Thoracic aorta (tissue), 2 donors: Measurements from ENCODE around the gene HOXC11. TPM values are rescaled to one million over a fixed set of nuclear protein-coding genes. Genes with fewer than 3 reads are reported as not detected.

Experiments
- ATAC-seq: fragments of 150-250 bp; one replicate; pipeline ENCODE4 v1.8.0; 2017; ENCODE audit warnings: low read depth; ENCODE audit not compliant: insufficient number of reproducible peaks, low FRiP score
- DNase-seq: peaks from one replicate; pipeline ENCODE4 v3.0.0-alpha.2; 2020; ENCODE audit warnings: low spot score
- H3K27ac ChIP-seq, 2 donors: fragments of 200-600 bp; sonication (generic); 1 replicate in 1 of 2; 2 replicates in 1 of 2; pipeline ENCODE4 v1.5.1; 2016; ENCODE audit warnings: mild to moderate bottlenecking in 2 of 2, moderate library complexity in 2 of 2
- H3K27me3 ChIP-seq: fragments of 200-600 bp; sonication (generic); replicated peaks from 2 replicates; pipeline ENCODE4 v1.6.0; 2016; ENCODE audit warnings: mild to moderate bottlenecking; ENCODE audit not compliant: insufficient read depth
- H3K36me3 ChIP-seq: fragments of 200-600 bp; sonication (generic); one replicate; pipeline ENCODE4 v1.5.1; 2016
- H3K4me1 ChIP-seq, 2 donors: fragments of 200-600 bp; sonication (generic); 1 replicate in 1 of 2; 2 replicates in 1 of 2; pipeline versions ENCODE4 v1.5.1 to v1.6.0; 2016; ENCODE audit warnings: low read depth in 2 of 2, mild to moderate bottlenecking in 1 of 2; ENCODE audit not compliant: control insufficient read depth in 1 of 2
- H3K4me3 ChIP-seq: fragments of 200-600 bp; sonication (generic); 2 replicates; pipeline ENCODE4 v1.5.1; 2016; ENCODE audit warnings: mild to moderate bottlenecking
- H3K9me3 ChIP-seq: fragments of 200-600 bp; sonication (generic); 2 replicates; pipeline ENCODE4 v1.5.1; 2016
- total RNA-seq, 2 donors: library from RNA; depleted of rRNA; stranded (reverse); fragments of >200 nt; gene quantifications; one replicate each; pipeline versions ENCODE4 v1.1.0 to v1.2.3, GENCODE V29; 2016
- TF ChIP-seq, protein P1 (sequence below): fragments of 200-600 bp; sonication (generic); IDR thresholded peaks from one replicate; pipeline ENCODE4 v1.5.1; 2019; ENCODE audit warnings: antibody characterized with exemption

The HOXC11 gene
- total RNA-seq, 2 donors from 2014 or later = not detected

DNA sequence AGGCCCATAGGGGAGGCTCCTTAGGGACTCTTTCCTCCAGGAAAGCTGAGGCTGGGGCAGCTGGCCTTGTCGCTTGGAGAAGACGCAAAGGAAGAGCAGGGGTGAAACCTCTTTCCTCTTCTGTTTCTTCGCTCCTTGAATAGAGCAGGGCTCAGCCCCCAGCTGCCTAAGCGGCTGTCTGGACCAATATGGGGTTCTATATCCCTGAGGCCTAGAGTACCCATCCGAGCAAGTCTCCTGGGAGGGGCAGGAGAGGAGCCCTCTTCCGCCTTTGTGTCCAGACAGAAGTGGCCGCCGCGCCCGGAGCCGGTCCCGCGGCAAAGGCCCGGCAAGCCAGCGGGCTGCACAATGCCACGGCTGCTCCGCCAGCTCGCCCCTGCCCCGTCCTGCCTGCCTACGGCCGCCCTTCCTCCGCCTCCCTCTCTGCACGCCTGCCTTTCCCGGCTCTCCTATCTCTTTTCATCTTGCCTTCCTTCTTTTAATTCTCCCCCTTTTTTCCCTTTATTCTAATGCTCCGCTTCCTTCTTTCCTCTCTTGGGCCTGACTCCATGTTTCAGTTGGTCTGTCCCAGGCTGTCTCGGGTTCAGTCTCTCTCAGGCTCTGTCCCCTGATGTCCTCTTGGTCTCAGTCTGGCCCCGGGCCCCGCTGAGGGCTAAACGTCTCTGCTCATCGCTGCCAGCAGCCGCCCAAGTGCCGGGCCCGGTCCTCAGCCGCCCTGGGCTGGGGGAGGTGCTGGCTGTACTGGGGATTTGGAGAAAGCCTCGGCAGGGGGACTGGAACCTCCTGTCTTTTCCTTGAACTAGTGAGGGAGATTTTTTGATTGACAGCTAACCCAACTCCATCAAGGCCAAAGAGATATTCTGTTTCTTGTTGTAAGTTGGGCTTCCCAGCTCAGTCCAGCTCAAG, 24.5 kb downstream of the HOXC11 start:
- Histone ChIP-seq H3K4me3 (no peak overlapping the region), H3K9me3 (no peaks in the 10 kb centered on the region), H3K36me3 (no peaks in the 10 kb centered on the region), H3K27me3 (peaks cover 48% of the 10 kb centered on the region), H3K27ac (no peak overlapping the region), H3K4me1 (peaks cover 27 to 30% of the 10 kb centered on the region in 2 donors)
- no peak for DNase-seq
- no peak for ATAC-seq
- TF ChIP-seq, protein P1, sequence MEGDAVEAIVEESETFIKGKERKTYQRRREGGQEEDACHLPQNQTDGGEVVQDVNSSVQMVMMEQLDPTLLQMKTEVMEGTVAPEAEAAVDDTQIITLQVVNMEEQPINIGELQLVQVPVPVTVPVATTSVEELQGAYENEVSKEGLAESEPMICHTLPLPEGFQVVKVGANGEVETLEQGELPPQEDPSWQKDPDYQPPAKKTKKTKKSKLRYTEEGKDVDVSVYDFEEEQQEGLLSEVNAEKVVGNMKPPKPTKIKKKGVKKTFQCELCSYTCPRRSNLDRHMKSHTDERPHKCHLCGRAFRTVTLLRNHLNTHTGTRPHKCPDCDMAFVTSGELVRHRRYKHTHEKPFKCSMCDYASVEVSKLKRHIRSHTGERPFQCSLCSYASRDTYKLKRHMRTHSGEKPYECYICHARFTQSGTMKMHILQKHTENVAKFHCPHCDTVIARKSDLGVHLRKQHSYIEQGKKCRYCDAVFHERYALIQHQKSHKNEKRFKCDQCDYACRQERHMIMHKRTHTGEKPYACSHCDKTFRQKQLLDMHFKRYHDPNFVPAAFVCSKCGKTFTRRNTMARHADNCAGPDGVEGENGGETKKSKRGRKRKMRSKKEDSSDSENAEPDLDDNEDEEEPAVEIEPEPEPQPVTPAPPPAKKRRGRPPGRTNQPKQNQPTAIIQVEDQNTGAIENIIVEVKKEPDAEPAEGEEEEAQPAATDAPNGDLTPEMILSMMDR = no peak

DNA sequence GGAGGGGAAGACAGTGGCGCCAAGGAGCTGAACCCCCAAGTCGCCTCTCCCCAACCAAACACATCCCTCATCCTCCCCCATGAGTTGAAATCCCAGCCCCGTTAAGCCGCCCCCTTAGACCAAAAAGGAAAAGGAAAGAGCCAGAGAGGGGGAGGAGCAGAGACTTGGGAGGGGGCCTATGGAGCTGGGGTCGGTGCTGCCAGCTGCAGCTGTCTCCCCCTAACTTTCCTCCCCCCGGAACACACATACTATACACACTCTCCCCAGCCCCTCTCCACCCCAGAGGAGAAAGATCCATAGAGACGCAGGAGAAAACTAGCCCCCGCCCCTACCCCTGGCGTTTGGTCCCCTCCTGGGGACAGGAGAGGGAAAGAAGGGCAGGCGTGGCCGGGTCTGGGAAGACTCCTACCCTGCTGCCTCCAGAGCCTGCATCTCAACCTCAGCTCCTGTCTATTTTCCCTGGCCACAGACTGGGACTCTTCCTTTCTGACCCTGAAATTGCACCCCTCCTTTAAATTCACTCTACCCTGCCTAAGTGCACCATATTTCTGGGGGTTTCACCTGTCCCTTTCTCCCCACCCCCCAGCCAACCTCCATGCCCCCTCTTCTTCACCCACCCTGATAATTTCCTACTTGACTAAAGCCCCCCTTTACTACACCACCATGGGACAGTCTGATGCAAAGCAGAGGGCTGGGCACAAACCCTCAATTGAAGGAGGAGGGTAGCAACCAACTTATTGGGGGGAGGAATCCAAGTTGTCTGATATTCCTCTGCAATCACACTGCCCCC, 25.4 kb downstream of the HOXC11 start:
- H3K36me3 ChIP-seq = no peaks in the 10 kb centered on the region
- peaks cover 27 to 30% of the 10 kb centered on the region in 2 donors for H3K4me1 ChIP-seq
- H3K4me3 ChIP-seq = no peak overlapping the region
- no peaks in the 10 kb centered on the region for H3K9me3 ChIP-seq
- H3K27ac ChIP-seq = no peak overlapping the region
- TF ChIP-seq, protein P1 = no peak
- no peak for ATAC-seq
- DNase-seq = no peak
- H3K27me3 ChIP-seq = peaks cover 40% of the 10 kb centered on the region

DNA sequence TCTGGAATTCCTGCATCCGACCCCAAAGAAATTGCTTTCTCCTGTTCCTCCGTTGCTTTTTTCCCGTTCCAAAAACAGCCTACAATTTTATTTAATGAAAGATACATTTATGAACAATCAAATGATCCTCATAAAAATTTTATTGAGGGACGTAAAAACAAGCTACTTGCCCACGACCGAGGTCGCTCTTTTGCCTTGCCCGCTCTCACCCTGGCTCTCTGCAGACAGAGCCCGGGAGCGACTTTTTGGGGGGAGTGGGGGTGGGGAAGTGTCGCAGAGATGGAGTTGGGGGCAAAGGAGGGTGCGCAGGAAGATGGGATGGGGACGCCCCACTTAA, 25.9 kb downstream of the HOXC11 start:
- Histone ChIP-seq H3K4me3 (no peak overlapping the region), H3K27me3 (peaks cover 34% of the 10 kb centered on the region), H3K27ac (no peak overlapping the region), H3K9me3 (no peaks in the 10 kb centered on the region), H3K4me1 (peaks cover 27 to 29% of the 10 kb centered on the region in 2 donors), H3K36me3 (no peaks in the 10 kb centered on the region)
- TF ChIP-seq, protein P1 = no peak
- ATAC-seq (no peak), DNase-seq (no peak)

DNA sequence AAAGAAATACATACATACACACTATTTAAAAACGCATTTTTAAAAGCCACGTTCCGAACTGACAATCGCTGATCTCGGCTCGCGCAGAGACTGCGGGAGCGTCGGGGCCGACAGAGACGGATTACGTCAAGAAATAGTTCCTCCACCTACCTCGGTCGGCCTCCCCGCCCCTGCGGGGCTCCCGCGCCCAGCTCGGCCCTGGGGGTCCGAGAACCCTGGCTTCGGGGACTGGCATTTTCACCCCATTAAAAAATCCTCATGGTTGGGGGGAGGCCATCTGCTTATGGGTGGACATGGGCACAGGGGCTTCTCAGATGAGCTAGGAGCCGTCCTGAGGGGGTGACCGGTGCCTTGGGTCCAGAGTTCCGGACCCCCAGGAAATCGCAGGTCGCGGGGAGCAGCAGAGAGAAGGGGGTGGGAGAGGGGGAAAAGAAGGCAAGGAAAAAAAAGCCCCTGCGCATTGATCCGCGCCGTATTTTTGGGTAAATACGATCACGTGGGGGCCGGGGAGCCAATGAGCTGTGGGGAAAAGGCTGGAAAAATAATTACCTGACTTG, 26.7 kb downstream of the HOXC11 start:
- Histone ChIP-seq H3K4me3 (peak overlapping the region; percentile 66), H3K4me1 (peaks cover 21 to 22% of the 10 kb centered on the region in 2 donors), H3K27me3 (peaks cover 27% of the 10 kb centered on the region), H3K9me3 (no peaks in the 10 kb centered on the region), H3K27ac (no peak overlapping the region), H3K36me3 (no peaks in the 10 kb centered on the region)
- ATAC-seq (no peak), DNase-seq (no peak)
- TF ChIP-seq, protein P1 = no peak
